ENCODE results near the gene TAF9. TPM values are rescaled to one million over a fixed set of nuclear protein-coding genes. Genes with fewer than 3 reads are reported as not detected.
A peak's percentile ranks its signal among the peaks of the same experiment; 100 is the strongest.
"Not testable (repeated sequence)": the region's sequence is repeated elsewhere in the genome, so short reads cannot be mapped to it uniquely, and the experiment has no call there.

Gene TAF9
- 44.2 TPM for total RNA-seq
- long read RNA-seq, transcript TAF9-201 (3 exons, 1,283 nt), result major isoform, 61 of 75 reads
- long read RNA-seq, partial matches to known transcripts, result 1 of 75 reads
- long read RNA-seq, other reads (novel, unspliced or antisense), result 6 of 75 reads

- intact Hi-C loops (cut with DNase I), result loop anchor here (10.0 kb wide), 2 partner anchors 255 to 275 kb away; partner anchors contain the start of gene SLC30A5
- DNase-seq (ENCODE audit: low spot score), result peak; percentile 97
Observed at GRCh38 chr5:69369340-69370121, at the start of gene TAF9, which contains the start of the genes AK6 and RAD17. Gene TAF9, minus strand, starts transcription at chr5:69369520. Its CDS starts 3,783 bp downstream, at chr5:69365737. Gene AK6, minus strand, starts transcription at chr5:69369520. Its CDS starts 30 bp downstream, at chr5:69369490. Gene RAD17, plus strand, starts transcription at chr5:69369818. Its CDS starts 2,391 bp downstream, at chr5:69372209.

DNA sequence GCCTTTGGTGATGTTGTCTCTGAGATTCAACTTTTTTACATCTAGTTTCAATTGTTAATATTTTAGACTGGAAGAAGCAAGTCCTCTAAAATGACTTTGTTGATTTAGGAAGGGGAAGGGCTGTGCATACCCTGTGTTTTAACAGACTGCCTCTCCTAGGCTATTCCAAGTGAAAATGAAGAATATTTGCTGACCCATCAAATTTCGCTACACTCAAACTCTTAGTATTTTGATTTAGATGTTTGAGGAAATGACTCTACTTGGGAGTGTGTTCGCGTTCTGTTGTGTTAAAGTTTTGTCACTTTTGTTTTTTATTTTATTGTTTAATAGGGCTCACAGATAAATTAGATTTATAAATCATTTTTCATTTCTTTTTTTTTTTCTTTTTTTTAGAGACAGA lies 49.2 kb upstream of the TAF9 start:
- intact Hi-C loops (cut with DNase I), result no loop called here
- DNase-seq (ENCODE audit: low spot score), result no peak

DNA sequence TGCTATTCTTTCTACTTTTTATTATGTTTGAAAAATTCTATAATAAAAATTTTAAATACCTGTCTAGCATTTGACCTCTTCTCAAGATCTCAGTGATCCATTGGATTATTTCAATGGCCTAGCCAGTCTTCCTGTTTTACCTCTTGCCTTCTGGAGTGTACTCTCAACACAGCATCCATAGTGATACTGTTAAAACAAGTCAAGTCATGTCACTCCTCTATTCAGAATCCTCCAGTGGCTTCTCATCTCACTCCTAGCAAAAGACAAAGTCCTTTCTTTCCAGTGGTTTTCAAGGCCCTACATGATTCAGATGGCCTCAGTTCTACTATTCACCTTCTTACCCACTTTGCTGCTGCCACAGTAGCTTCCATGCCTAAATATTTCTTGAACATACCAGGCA lies 47.4 kb upstream of the TAF9 start:
- no peak for DNase-seq (ENCODE audit: low spot score)
- intact Hi-C loops (cut with DNase I), result no loop called here

DNA sequence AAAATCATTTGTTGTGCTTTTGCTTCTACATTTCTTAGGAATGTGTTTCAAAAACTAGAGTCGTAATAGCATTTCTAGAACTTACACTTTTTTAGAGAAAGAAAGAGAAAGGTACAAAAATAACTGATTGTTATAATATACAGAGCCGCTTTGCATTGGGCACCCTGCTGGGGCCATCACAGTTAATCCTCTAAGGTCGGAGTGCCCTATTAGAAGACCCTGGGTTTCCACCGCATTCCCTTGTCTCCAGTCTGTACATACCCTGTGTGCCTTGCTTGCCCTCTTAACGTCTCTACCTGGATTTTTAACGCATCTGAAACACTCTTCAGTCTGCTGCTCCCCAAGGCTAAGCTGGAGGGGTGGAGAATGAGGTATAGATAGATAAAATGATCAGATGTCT lies 46.9 kb upstream of the TAF9 start:
- intact Hi-C loops (cut with DNase I), result no loop called here

GRCh38 chr5:69415584-69415958 lies 46.3 kb upstream of the TAF9 start:
- intact Hi-C loops (cut with DNase I), result no loop called here
- no peak for DNase-seq (ENCODE audit: low spot score)

More for the DNA sequence above, 46.9 kb upstream of the TAF9 start:
- no peak for DNase-seq (ENCODE audit: low spot score)

GRCh38 chr5:69414885-69415583 lies 45.7 kb upstream of the TAF9 start, which contains the start of gene MARVELD2:
Gene MARVELD2, plus strand, starts transcription at chr5:69415116. Its CDS starts 4,270 bp downstream, at chr5:69419386.
- DNase-seq (ENCODE audit: low spot score), result peak; percentile 77
- intact Hi-C loops (cut with DNase I), result no loop called here

DNA sequence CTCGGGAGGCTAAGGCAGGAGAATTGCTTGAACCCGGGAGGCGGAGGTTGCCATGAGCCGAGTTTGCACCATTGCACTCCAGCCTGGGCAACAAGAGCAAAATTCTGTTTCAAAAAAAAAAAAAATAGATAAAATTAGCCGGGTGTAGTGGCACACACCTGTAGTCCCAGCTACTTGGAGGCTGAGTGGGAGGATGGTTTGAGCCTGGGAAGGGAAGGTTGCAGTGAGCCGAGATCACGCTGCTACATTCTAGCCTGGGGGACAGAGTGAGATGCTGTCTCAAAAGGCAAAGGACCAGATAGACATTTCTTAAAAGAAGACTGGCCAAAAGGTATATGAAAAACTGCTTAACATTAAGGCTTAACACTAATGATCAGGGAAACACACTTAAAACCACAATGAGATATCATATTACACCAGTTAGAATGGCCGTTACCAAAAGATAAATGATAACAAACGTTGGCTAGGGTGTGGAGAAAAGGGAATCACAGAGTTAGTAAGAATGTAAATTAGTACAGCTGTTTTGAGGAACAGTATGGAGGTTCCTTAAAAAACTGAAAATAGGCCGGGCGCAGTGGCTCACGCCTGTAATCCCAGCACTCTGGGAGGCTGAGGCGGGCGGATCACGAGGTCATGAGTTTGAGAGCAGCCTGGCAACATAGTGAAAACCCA lies 35.5 kb upstream of the TAF9 start:
- intact Hi-C loops (cut with DNase I), result no loop called here
- DNase-seq (ENCODE audit: low spot score), result no peak

DNA sequence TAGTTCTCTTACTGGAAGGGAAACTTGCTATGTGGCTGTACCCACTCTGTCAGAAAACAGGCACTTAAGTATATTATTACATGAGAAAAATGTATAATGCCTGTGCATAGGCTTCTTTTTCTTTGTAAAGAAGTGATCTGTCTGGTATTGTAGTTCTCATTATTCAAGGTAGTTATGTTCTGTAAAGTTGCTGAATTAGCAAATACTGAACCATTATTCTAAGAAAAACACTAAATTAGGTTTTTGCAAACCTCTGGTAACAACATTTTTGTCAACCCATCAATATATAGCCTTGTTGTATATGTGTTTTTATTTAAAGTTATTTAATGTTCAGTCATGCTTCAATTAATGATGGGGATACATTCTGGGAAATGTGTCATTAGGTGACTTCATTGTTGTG lies 9.1 kb upstream of the TAF9 start:
- DNase-seq (ENCODE audit: low spot score), result no peak
- intact Hi-C loops (cut with DNase I), result loop anchor here (10.0 kb wide), 1 partner anchor 264 kb away; no protein-coding TSS in a partner anchor

- intact Hi-C loops (cut with DNase I), result loop anchor here (10.0 kb wide), 1 partner anchor 260 kb away; no protein-coding TSS in a partner anchor
- no peak for DNase-seq (ENCODE audit: low spot score)
Observed at GRCh38 chr5:69374911-69375446, 5.7 kb upstream of the TAF9 start.

GRCh38 chr5:69372394-69372793 lies 3.1 kb upstream of the TAF9 start:
- intact Hi-C loops (cut with DNase I), result loop anchor here (10.0 kb wide), 1 partner anchor 258 kb away; no protein-coding TSS in a partner anchor
- no peak for DNase-seq (ENCODE audit: low spot score)

GRCh38 chr5:69370335-69370734 lies 1.0 kb upstream of the TAF9 start:
- not testable (repeated sequence) for DNase-seq (ENCODE audit: low spot score)
- intact Hi-C loops (cut with DNase I), result loop anchor here (10.0 kb wide), 1 partner anchor 256 kb away; no protein-coding TSS in a partner anchor

- DNase-seq (ENCODE audit: low spot score), result no peak
- intact Hi-C loops (cut with DNase I), result loop anchor here (10.0 kb wide), 1 partner anchor 274 kb away; the partner anchor contains the start of gene SLC30A5
Observed at GRCh38 chr5:69368458-69369339, 621 bp downstream of the TAF9 start.

DNA sequence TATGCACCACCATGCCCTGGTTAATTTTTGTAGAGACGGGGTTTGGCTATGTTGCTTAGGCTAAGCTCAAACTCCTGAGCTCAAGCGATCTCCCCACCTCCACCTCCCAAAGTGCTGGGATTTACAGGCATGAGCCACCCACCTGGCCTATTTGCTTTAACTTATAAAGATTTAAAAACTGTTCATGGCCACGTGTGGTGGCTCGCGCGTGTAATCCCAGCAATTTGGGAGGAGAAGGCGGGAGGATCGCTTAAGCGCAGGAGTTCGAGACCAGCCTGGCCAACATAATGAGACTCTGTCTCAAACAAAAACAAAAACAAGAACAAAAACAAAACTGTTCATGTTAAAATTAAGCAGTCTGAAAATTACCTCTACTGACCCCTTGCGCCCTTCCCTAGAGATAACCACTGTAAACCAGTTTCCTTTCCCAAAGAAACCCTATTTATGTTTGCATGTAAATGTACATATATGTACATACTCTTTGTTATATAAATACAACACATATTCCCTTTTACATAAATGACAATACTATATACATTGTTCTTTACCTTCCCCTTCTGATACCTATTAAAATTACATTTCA lies 1.5 kb downstream of the TAF9 start:
- intact Hi-C loops (cut with DNase I), result loop anchor here (10.0 kb wide), 1 partner anchor 273 kb away; the partner anchor contains the start of gene SLC30A5
- DNase-seq (ENCODE audit: low spot score), result no peak

DNA sequence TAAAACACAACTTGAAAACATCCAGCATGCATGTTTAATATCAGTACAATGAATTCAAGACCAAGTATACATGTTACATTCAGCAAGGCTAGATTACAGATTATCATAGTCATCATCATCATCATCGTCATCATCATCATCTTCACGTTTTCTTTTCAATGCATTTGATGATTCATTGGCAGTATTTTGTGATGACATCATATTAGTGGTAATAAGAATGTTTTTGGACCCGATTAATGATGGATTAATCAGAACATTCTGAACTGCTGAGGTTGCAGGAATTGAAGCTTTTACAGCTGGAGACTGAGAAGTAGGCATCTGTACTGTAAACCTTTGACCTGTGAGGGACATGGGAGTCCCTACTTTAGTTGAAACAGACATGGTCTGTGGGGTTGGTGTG lies 4.5 kb downstream of the TAF9 start:
- intact Hi-C loops (cut with DNase I), result loop anchor here (10.0 kb wide), 1 partner anchor 270 kb away; the partner anchor contains the start of gene SLC30A5
- DNase-seq (ENCODE audit: low spot score), result no peak

- intact Hi-C loops (cut with DNase I), result loop anchor here (10.0 kb wide), 1 partner anchor 270 kb away; the partner anchor contains the start of gene SLC30A5
Observed at GRCh38 chr5:69364414-69364813, 4.9 kb downstream of the TAF9 start.

DNA sequence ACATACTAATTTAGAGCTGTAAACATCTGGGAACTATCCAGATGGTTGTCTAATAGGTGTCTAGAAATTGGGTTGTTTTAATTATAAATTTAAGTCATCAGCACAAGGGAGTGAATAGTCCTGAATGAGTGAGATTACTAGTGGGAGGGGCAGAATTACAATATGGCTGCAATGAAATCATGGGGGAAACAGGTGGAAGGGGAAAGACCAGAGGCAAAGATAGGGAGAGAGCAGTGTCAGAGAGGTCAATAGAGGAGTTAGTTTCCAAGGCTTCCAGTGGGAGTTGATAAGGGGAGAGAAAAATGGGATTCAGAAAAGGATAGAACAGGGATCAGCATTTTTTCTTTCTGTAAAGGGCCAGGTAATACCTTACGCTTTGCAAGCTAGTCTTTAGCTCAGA lies 8.9 kb downstream of the TAF9 start:
- no peak for DNase-seq (ENCODE audit: low spot score)
- intact Hi-C loops (cut with DNase I), result loop anchor here (10.0 kb wide), 1 partner anchor 266 kb away; the partner anchor contains the start of gene SLC30A5

More at GRCh38 chr5:69364414-69364813, 4.9 kb downstream of the TAF9 start:
- DNase-seq (ENCODE audit: low spot score), result no peak

DNA sequence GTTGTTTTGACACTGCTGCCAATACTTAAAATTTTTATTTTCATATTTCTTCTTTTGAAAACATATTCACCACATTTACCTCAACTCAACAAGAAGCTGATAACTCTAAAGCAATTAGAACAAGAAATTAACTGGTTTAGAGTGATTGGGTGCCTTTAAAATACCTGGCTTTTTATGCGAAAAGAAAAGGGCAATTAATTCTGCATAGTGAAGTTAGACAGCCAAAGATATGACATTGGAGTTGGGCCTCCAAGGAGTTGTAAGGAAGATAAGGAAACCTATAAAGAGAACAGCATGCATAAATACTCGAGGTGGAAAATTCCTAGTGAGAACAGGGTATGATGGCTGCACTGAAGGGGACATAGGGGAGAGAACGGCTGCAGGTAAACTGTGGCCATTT lies 9.6 kb downstream of the TAF9 start:
- intact Hi-C loops (cut with DNase I), result loop anchor here (10.0 kb wide), 1 partner anchor 265 kb away; the partner anchor contains the start of gene SLC30A5
- DNase-seq (ENCODE audit: low spot score), result no peak

All from cardiac septum (tissue), 1 donor.